ENCODE results near the gene MCRIP1.

- no peak for TF ChIP-seq CTCF (IDR thresholded peaks at IDR 0.05)
- no peak for TF ChIP-seq POLR2A (IDR thresholded peaks at IDR 0.05)
Measured at GRCh38 chr17:81845881-81846742, 13.0 kb upstream of the MCRIP1 start.

Measured in heart left ventricle (tissue), 13 donors.